HCT116 (cell line): ENCODE data around the gene RPS10. TPM values are rescaled to one million over a fixed set of nuclear protein-coding genes. Genes with fewer than 3 reads are reported as not detected.

Experiments
- ATAC-seq: fragments of 200-7000 bp; cut with Tn5 transposase; 2 replicates; pipeline ENCODE4 v1.9.1; 2020; ENCODE audit warnings: mild to moderate bottlenecking, moderate library complexity
- BruUV-seq: library from RNA; stranded (reverse); fragments of 400-500 nt; replicated peaks from 2 replicates; lab custom pipeline; 2021; lab: Mats Ljungman, UMichigan
- CTCF ChIA-PET: fragments of 300-600 bp; sonication (Branson Sonifier 250); formaldehyde crosslinking; loops from one replicate; lab custom pipeline; 2021; ENCODE audit warnings: antibody characterized with exemption; lab: Charles Lee
- POLR2A ChIA-PET: fragments of 300-600, 350-600 bp; sonication (Branson Sonifier 250); formaldehyde crosslinking; loops from one replicate; lab custom pipeline; 2021; ENCODE audit warnings: antibody characterized with exemption; lab: Charles Lee
- RAD21 ChIA-PET, 2 experiments: fragments of 300-600 bp; sonication (Branson Sonifier 250); formaldehyde crosslinking; loops; one replicate each; lab custom pipeline; 2023; ENCODE audit warnings: low total read pairs in 2 of 2; ENCODE audit not compliant: uncharacterized antibody in 2 of 2, unreplicated experiment in 2 of 2, low non-redundant PET in 1 of 2; lab: Charles Lee
- DNase-seq: peaks from one replicate; pipeline ENCODE4 v3.0.0-alpha.2; 2010; ENCODE audit warnings: low read depth, low spot score
- H2AFZ ChIP-seq: fragments of 200-600 bp; shearing (Covaris generic), sonication (generic); 2 replicates; pipeline ENCODE4 v1.6.1; 2017; ENCODE audit warnings: low read depth, mixed run types, mixed read lengths, antibody characterized with exemption, low read length; ENCODE audit not compliant: poor library complexity, severe bottlenecking
- H3K27ac ChIP-seq: 2 replicates; pipeline ENCODE4 v1.5.1; 2012; ENCODE audit warnings: low read depth, low read length
- H3K27me3 ChIP-seq: fragments of 200-600 bp; sonication (generic); 2 replicates; pipeline ENCODE4 v1.6.1; 2016; ENCODE audit warnings: mixed run types, low read length, mixed read lengths; ENCODE audit not compliant: insufficient read depth
- H3K36me3 ChIP-seq, 2 experiments: fragments of 200-500 bp in 1 of 2; fragments of 200-600 bp in 1 of 2; sonication (Bioruptor generic) in 1 of 2; sonication (generic) in 1 of 2; 2 replicates each; pipeline versions ENCODE4 v1.5.1 to v1.6.1; 2014 to 2016; ENCODE audit warnings: low read length in 2 of 2, inconsistent platforms in 1 of 2, mixed read lengths in 1 of 2, mixed run types in 1 of 2; ENCODE audit not compliant: insufficient read depth in 2 of 2, control insufficient read depth in 1 of 2
- H3K4me1 ChIP-seq, 2 experiments: fragments of 200-600 bp in 1 of 2; sonication (generic) in 1 of 2; 2 replicates each; pipeline versions ENCODE4 v1.5.1 to v1.6.1; 2012 to 2017; ENCODE audit warnings: low read length in 2 of 2, inconsistent platforms in 1 of 2, mild to moderate bottlenecking in 1 of 2, mixed read lengths in 1 of 2, mixed run types in 1 of 2, moderate library complexity in 1 of 2; ENCODE audit not compliant: insufficient read depth in 2 of 2, control insufficient read depth in 1 of 2
- H3K4me2 ChIP-seq: fragments of 200-600 bp; sonication (generic); 2 replicates; pipeline ENCODE4 v1.6.1; 2017; ENCODE audit warnings: mixed run types, low read length, mixed read lengths
- H3K4me3 ChIP-seq, 2 experiments: fragments of 200-600 bp in 1 of 2; sonication (generic) in 1 of 2; replicated peaks in 1 of 2; 2 replicates each; pipeline ENCODE4 v1.5.1; 2011 to 2016; ENCODE audit warnings: low read length in 2 of 2, control low read depth in 1 of 2, low read depth in 1 of 2, mild to moderate bottlenecking in 1 of 2, mixed read lengths in 1 of 2, mixed run types in 1 of 2
- H3K79me2 ChIP-seq: fragments of 200-600 bp; sonication (generic); 2 replicates; pipeline ENCODE4 v1.6.1; 2017; ENCODE audit warnings: mild to moderate bottlenecking, mixed run types, low read length, moderate library complexity, mixed read lengths; ENCODE audit not compliant: insufficient read depth
- H3K9ac ChIP-seq: fragments of 200-600 bp; sonication (generic); 2 replicates; pipeline ENCODE4 v1.6.1; 2016; ENCODE audit warnings: low read length, mixed read lengths
- H3K9me2 ChIP-seq: fragments of 200-600 bp; sonication (generic), shearing (Covaris generic); 2 replicates; pipeline ENCODE4 v1.6.1; 2017; ENCODE audit warnings: mixed run types, mild to moderate bottlenecking, moderate library complexity; ENCODE audit not compliant: insufficient read depth
- H3K9me3 ChIP-seq, 2 experiments: fragments of 200-500 bp in 1 of 2; fragments of 200-600 bp in 1 of 2; sonication (Bioruptor generic) in 1 of 2; sonication (generic) in 1 of 2; 2 replicates each; pipeline ENCODE4 v1.6.1; 2014 to 2017; ENCODE audit warnings: low read length in 2 of 2, mixed read lengths in 2 of 2, inconsistent platforms in 1 of 2, low read depth in 1 of 2, mild to moderate bottlenecking in 1 of 2, mixed run types in 1 of 2, moderate library complexity in 1 of 2; ENCODE audit not compliant: control insufficient read depth in 1 of 2, insufficient read depth in 1 of 2
- H4K20me1 ChIP-seq: fragments of 200-600 bp; sonication (generic), shearing (Covaris generic); 2 replicates; pipeline ENCODE4 v1.6.1; 2017; ENCODE audit warnings: mixed run types, mild to moderate bottlenecking, moderate library complexity; ENCODE audit not compliant: insufficient read depth
- CTCF ChIP-seq, 3 experiments: fragments of 200-600 bp in 1 of 3; sonication (generic) in 1 of 3; IDR thresholded peaks in 2 of 3; conservative IDR thresholded peaks in 1 of 3; 2 replicates each; pipeline ENCODE4 v1.5.1; 2012 to 2017; ENCODE audit warnings: low read depth in 2 of 3, low read length in 2 of 3, antibody characterized with exemption in 1 of 3, borderline replicate concordance in 1 of 3, control low read depth in 1 of 3, mild to moderate bottlenecking in 1 of 3, mixed read lengths in 1 of 3, mixed run types in 1 of 3, moderate library complexity in 1 of 3; ENCODE audit not compliant: insufficient read depth in 1 of 3
- JUND ChIP-seq: IDR thresholded peaks from 2 replicates; pipeline ENCODE4 v1.6.1; 2012
- RAD21 ChIP-seq: IDR thresholded peaks from 2 replicates; pipeline ENCODE4 v1.6.1; 2012; ENCODE audit warnings: low read depth, mild to moderate bottlenecking
- TCF7L2 ChIP-seq: IDR thresholded peaks from 2 replicates; pipeline ENCODE4 v1.7.0; 2011; ENCODE audit warnings: borderline replicate concordance, inconsistent platforms; ENCODE audit not compliant: insufficient read depth, insufficient read length; ENCODE audit errors: extremely low read depth
- intact Hi-C: fragments of 100-400 bp; cut with micrococcal nuclease; formaldehyde crosslinking; loops from 2 replicates; pipeline ENCODE4 v1.10.0; 2022
- total RNA-seq: library from RNA; stranded (reverse); gene quantifications from one replicate; pipeline ENCODE4 v1.2.1, GENCODE V29; 2021; ENCODE audit not compliant: unreplicated experiment

The RPS10 gene
- total RNA-seq, 1 experiment from 2014 or later: 1,863 TPM

DNA sequence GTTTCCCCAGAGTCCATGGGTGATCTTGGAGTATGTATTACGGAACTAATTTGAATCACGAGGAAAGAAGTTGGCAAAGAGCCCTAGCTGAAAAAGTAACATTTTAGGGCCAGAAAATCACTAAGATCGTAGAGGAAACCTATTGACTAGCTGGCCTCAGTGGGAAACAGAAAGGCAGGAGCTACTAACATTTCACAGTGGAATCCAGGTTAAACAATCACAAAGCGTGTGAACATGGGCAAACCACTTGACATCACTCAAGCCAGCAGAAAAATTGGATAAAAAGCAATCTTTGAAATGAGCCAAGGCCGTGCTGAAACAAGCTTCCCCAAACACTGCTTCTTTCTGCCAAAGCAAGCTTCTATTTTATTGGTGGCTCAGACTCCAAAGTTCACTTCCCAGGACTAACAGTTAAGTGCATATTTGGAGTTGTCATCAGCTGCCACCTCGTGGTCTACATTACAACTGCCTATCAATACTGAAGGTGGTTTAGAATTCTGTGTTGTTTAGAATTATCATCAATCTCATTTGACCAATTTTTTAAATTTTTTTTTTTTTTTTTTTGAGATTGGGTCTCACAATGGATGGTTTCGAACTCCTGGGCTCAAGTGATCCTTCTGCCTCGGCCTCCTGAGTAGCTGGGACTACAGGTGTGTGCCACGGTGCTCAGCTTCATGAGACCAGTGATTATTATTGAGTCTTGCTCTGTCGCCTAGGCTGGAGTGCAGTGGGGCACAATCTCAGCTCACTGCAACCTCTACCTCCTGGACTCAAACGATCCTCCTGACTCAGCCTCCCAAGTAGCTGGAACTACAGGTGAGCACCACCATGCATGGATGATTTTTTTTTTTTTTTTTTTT lies 10.6 kb downstream of the RPS10 start:
- no peak overlapping the region for H3K27ac ChIP-seq
- no peaks in the 10 kb centered on the region for H3K9me3 ChIP-seq
- no peak overlapping the region for H3K4me2 ChIP-seq
- no peak overlapping the region for H3K4me3 ChIP-seq
- H2AFZ ChIP-seq: no peak overlapping the region
- CTCF ChIA-PET: interaction anchor here (0.7 to 4.4 kb wide), 13 partner anchors 11 to 724 kb away, joined by 3 to 69 read pairs (median 5); partner anchors contain the start of genes RPS10 and SMIM29
- H3K79me2 ChIP-seq: peaks cover 21% of the 10 kb centered on the region
- H3K36me3 ChIP-seq: peaks cover 20 to 38% of the 10 kb centered on the region in 2 experiments; a peak in 3 of 4 replicates
- intact Hi-C loops: loop anchor here (1.0 kb wide), 3 partner anchors 166 to 251 kb away; partner anchors contain the start of gene SMIM29
- H4K20me1 ChIP-seq: peaks cover 18% of the 10 kb centered on the region; the same call in 1 of the 2 replicates
- BruUV-seq: no TSS peak
- peaks cover 9 to 34% of the 10 kb centered on the region in 2 experiments for H3K4me1 ChIP-seq
- DNase-seq (peak; percentile 38), ATAC-seq (peak; percentile 65)
- no peak overlapping the region for H3K9ac ChIP-seq
- RAD21 ChIA-PET: interaction anchor here (0.7 to 1.6 kb wide), 7 partner anchors 11 to 254 kb away, joined by 3 to 6 read pairs (median 3); partner anchors contain the start of gene SMIM29 (in 2 of the 2)
- no peaks in the 10 kb centered on the region for H3K27me3 ChIP-seq
- H3K9me2 ChIP-seq: no peaks in the 10 kb centered on the region
- TF ChIP-seq TCF7L2 (no peak), CTCF (IDR thresholded peaks at IDR 0.05 in 2 of 3, conservative IDR thresholded peaks at IDR 0.05 in 1 of 3; ENCODE audit: borderline replicate concordance in 1 of 3, insufficient read depth in 1 of 3, low read depth in 2 of 3, low read length in 2 of 3) (peak; percentile 48 to 70 (median 49)), JUND (0 out of 2 replicates have a peak, but pooled peaks have one; percentile 11), RAD21 (peak; percentile 82)
- POLR2A ChIA-PET: interaction anchor here (0.7 to 4.7 kb wide), 10 partner anchors 10 to 219 kb away, joined by 3 to 38 read pairs (median 4); partner anchors contain the start of genes HMGA1, RPS10 and SMIM29
